Subcutaneous adipose tissue (tissue), 4 donors: ENCODE results near the gene SPRR2F. TPM values are rescaled to one million over a fixed set of nuclear protein-coding genes. Genes with fewer than 3 reads are reported as not detected.

Experiments
- total RNA-seq, 4 donors: library from RNA; depleted of rRNA; stranded (reverse); fragments of >200 nt; gene quantifications; one replicate each; pipeline ENCODE4 v1.1.0, GENCODE V29; 2016
- TF ChIP-seq, protein P1 (sequence below): fragments of 450-650 bp; IDR thresholded peaks from one replicate; pipeline ENCODE4 v1.5.1; 2016; ENCODE audit warnings: low read depth, mild to moderate bottlenecking, control low read depth, antibody characterized with exemption, moderate library complexity

Gene SPRR2F
- total RNA-seq, 4 donors from 2014 or later, result not detected

DNA sequence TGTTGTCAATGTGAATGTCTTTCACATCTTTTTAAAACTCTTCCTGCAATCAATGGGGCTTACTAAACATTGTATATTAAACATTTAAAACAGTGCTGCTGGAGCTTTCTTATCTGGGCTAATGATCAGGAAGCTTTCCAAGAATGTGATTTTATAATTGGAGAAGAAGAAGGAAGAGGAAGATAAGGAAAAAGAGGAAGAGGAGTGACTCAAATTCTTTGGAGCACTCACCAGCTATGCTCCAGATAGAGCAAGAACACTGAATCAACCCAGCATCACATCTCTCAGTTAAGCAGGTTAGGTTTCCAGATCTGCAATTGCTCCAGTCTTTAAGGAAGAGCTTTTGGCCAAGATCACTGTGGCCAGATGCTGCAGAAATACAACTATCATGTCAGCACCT lies 17.6 kb downstream of the SPRR2F start:
- TF ChIP-seq, protein P1, sequence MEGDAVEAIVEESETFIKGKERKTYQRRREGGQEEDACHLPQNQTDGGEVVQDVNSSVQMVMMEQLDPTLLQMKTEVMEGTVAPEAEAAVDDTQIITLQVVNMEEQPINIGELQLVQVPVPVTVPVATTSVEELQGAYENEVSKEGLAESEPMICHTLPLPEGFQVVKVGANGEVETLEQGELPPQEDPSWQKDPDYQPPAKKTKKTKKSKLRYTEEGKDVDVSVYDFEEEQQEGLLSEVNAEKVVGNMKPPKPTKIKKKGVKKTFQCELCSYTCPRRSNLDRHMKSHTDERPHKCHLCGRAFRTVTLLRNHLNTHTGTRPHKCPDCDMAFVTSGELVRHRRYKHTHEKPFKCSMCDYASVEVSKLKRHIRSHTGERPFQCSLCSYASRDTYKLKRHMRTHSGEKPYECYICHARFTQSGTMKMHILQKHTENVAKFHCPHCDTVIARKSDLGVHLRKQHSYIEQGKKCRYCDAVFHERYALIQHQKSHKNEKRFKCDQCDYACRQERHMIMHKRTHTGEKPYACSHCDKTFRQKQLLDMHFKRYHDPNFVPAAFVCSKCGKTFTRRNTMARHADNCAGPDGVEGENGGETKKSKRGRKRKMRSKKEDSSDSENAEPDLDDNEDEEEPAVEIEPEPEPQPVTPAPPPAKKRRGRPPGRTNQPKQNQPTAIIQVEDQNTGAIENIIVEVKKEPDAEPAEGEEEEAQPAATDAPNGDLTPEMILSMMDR, result no peak

- TF ChIP-seq, protein P1, result no peak
These were observed 18.9 kb downstream of the SPRR2F start, which contains the start of gene SPRR2E for GRCh38 chr1:153094426-153094825. Gene SPRR2E, minus strand, starts transcription at chr1:153094526. Its CDS starts 775 bp downstream, at chr1:153093751.

GRCh38 chr1:153087652-153088051 lies 25.7 kb downstream of the SPRR2F start:
- TF ChIP-seq, protein P1, result no peak

- TF ChIP-seq, protein P1, result no peak
These were observed 31.6 kb downstream of the SPRR2F start for GRCh38 chr1:153081736-153082135.

DNA sequence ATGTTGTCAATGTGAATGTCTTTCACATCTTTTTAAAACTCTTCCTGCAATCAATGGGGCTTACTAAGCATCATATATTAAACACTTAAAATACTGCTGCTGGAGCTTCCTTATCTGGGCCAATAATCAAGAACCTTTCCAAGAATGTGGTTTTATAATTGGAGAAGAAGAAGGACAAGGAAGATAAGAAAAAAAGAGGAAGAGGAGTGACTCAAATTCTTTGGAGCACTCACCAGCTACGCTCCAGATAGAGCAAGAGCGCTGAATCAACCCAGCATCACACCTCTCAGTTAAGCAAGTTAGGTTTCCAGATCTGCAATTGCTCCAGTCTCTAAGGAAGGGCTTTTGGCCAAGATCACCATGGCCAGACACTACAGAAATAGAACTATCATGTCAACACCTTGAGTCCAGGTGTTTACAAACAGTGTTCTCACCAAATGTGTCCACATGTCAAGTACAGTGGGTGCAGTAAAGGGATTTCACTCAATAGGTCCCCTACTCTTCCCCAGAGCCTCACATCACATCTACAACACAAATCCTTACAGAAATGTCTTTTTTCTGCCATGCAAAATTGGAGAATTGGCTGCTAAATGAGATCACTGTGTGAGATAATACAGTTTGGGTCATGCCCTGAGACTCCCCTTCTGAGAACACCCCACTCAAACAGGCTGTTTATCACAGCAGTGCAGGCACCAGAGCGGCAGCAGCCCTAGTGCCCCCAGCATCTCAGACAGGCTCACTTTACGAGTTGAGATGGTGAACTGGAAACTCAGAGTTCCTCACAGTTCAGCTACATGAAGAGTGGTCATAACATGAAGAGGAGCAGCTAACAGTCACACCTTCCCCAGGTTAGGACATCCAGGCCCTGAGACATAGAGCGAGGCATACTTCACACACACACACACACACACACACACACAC lies 40.2 kb downstream of the SPRR2F start:
- TF ChIP-seq, protein P1, result no peak

- TF ChIP-seq, protein P1, result no peak
These were observed 41.8 kb downstream of the SPRR2F start, which contains the start of gene SPRR2B for GRCh38 chr1:153071511-153071910. Gene SPRR2B, minus strand, starts transcription at chr1:153071611. Its CDS starts 772 bp downstream, at chr1:153070839.

GRCh38 chr1:153070243-153070642 lies 43.1 kb downstream of the SPRR2F start:
- TF ChIP-seq, protein P1, result no peak
